ENCODE data around the gene TELO2. TPM values are rescaled to one million over a fixed set of nuclear protein-coding genes. Genes with fewer than 3 reads are reported as not detected.

TELO2 gene
- total and polyA plus RNA-seq, 9 donors: 0.27 to 36.8 (median 31.7) TPM

DNA sequence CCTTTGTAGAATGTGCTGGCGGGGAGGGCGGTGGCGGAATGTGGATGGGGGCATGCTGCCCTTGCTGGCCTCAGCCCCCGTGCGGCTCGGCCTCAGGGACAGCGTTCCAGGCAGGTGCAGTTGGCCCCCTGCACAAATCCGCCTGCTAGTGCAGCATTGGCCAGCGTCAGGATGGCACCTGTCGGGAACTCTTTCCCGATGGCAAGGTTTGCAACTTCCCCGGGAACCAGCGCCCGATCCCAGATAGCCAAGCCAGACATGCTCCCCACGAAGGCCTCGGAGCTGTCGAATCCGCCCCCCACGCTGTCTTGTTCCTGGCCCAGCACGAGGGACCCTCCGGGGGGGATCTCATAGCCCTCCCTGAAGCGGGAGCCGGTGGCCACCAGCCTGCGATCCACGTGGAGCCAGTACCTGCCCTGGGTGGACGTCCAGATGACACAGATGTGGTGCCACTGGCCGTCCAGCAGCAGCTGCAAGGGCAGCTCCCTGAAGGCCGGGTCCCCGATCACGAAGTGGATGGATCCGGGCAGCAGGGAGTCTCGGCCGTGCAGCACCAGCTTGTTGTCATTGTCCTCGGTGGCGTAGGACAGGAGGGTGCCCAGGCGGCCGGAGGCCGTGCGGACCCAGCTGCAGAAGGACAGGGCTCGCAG lies 7.2 kb upstream of the TELO2 start:
- H3K9me3 ChIP-seq: no peaks in the 10 kb centered on the region
- intact Hi-C loops (cut with DNase I): no loop called here
- no peak overlapping the region for H3K4me3 ChIP-seq
- TF ChIP-seq POLR2A (IDR thresholded peaks at IDR 0.05): no peak
- no peak for TF ChIP-seq EP300 (IDR thresholded peaks at IDR 0.05)
- TF ChIP-seq, protein P1, sequence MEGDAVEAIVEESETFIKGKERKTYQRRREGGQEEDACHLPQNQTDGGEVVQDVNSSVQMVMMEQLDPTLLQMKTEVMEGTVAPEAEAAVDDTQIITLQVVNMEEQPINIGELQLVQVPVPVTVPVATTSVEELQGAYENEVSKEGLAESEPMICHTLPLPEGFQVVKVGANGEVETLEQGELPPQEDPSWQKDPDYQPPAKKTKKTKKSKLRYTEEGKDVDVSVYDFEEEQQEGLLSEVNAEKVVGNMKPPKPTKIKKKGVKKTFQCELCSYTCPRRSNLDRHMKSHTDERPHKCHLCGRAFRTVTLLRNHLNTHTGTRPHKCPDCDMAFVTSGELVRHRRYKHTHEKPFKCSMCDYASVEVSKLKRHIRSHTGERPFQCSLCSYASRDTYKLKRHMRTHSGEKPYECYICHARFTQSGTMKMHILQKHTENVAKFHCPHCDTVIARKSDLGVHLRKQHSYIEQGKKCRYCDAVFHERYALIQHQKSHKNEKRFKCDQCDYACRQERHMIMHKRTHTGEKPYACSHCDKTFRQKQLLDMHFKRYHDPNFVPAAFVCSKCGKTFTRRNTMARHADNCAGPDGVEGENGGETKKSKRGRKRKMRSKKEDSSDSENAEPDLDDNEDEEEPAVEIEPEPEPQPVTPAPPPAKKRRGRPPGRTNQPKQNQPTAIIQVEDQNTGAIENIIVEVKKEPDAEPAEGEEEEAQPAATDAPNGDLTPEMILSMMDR (IDR thresholded peaks at IDR 0.05): no peak
- no peak overlapping the region for H3K27ac ChIP-seq
- no peaks in the 10 kb centered on the region for H3K4me1 ChIP-seq (ENCODE audit: insufficient read depth)
- DNase-seq: no peak
- H3K36me3 ChIP-seq: no peaks in the 10 kb centered on the region
- WGBS, 3 donors: 89 to 90% (median 90%) methylated on average over 38 to 40 of the region's 40 CpGs
- no peaks in the 10 kb centered on the region for H3K27me3 ChIP-seq

DNA sequence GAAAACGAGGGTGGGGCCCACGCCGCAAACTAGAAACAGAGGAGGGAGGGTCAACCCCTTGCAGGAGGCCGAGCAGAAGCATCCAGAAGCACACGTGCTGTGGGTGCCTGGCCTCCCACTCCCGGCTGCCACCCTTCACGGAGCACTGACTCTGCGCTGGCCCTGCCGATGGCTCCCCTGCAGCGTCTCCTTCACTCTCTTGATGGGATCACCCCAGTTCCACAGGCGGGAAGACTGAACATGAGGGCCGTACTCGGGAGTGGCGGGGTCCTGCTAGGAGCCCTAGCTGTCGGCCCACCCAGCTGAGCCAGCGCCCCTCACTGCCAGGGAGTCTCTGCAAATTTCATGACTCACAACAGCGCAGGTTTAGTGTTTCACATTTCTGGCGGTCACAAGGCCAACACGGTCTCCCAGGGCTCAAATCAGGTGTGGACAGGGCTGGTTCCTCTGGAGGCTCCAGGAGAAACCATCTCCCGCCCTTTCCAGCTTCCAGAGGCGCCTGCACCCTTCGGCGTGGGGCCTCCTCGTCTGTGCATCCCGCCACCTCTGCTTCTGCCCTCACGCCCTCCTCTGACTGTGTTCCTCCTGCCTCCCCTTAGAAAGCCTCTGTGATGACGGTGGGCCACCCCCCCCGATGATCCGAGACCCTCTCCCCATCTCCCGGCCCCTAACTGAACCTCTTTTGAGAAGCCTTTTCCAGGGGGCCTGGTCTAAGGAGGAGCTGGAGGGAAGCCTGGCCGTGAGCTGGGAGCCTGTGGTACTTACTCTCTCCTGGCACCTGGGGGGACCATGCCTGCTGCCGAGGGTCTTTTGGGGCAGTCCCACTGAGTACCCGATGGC lies 6.4 kb upstream of the TELO2 start:
- 77 to 83% (median 80%) methylated on average over 33 of the region's 33 CpGs for WGBS, 3 donors
- Histone ChIP-seq H3K4me3 (no peak overlapping the region), H3K4me1 (ENCODE audit: insufficient read depth) (no peaks in the 10 kb centered on the region), H3K27me3 (no peaks in the 10 kb centered on the region), H3K36me3 (no peaks in the 10 kb centered on the region), H3K9me3 (no peaks in the 10 kb centered on the region), H3K27ac (no peak overlapping the region)
- intact Hi-C loops (cut with DNase I): no loop called here
- TF ChIP-seq, protein P1 (IDR thresholded peaks at IDR 0.05): no peak
- TF ChIP-seq POLR2A (IDR thresholded peaks at IDR 0.05): no peak
- no peak for TF ChIP-seq EP300 (IDR thresholded peaks at IDR 0.05)
- DNase-seq: no peak

DNA sequence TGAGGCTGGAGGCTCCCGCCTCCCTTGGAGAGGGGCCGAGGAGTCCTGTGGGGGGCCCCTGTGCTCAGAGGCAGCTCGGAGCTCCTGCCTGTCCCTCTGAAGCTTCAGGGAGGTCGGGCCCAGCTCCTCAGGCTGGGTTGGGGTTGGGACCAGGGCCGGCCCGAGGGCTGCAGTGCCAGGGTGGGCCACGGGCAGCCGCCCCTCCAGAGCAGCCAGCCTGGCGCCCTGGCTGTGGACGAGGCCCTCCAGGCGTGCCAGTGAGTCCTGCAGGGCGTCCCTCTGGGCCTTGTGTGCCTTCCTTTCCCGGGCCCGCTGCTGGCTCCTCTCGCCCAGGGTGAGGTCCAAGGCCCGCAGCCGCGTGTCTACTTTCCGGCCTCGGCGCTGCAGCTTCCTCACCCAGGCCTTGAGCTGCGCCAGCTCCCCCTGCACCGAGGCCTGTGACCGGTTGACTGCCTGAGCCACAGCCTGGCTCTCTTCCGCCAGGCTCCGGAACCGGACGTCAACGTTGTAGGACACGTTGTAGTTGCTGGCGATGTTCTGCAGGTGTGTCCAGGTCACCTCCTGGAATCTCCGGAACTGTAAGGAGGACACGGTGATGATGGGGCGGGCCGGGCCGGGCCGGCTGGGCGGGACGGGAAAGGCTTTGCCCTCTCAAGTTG lies 5.6 kb upstream of the TELO2 start:
- Histone ChIP-seq H3K4me3 (no peak overlapping the region), H3K4me1 (ENCODE audit: insufficient read depth) (no peaks in the 10 kb centered on the region), H3K27ac (no peak overlapping the region), H3K9me3 (no peaks in the 10 kb centered on the region), H3K27me3 (no peaks in the 10 kb centered on the region), H3K36me3 (no peaks in the 10 kb centered on the region)
- WGBS, 3 donors: 84 to 90% (median 88%) methylated on average over 32 to 39 of the region's 39 CpGs
- no peak for DNase-seq
- TF ChIP-seq POLR2A (IDR thresholded peaks at IDR 0.05): no peak
- TF ChIP-seq, protein P1 (IDR thresholded peaks at IDR 0.05): no peak
- TF ChIP-seq EP300 (IDR thresholded peaks at IDR 0.05): no peak
- intact Hi-C loops (cut with DNase I): no loop called here

DNA sequence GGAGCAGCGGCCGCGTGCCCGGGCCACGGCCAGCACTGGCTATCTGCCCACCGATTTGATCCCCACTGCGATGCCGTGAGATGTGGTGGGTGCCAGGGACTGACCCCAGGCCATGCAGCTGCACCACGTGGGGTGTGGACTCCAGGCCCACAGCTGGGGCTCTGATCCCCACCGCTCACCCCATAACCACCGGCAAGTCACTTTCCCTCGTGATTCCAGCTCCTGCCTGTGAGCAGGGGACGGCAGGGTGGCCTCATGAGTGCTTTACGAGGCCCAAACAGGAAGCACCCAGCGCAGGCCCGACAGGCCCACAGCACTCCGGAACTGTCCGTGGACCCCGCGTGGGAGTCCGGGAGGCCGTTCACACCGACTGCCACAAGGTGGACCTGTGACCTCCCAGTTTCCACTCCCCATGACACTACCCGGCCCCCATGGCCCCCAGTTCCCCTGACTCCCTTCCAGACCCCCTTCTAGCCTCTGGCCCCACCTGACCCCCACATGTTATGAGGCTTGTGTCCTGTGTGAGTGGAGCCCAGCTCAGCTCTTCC lies 5.0 kb upstream of the TELO2 start:
- 77 to 88% (median 84%) methylated on average over 24 of the region's 24 CpGs for WGBS, 3 donors
- Histone ChIP-seq H3K27me3 (no peaks in the 10 kb centered on the region), H3K36me3 (no peaks in the 10 kb centered on the region), H3K4me3 (no peak overlapping the region), H3K4me1 (ENCODE audit: insufficient read depth) (peaks cover 2% of the 10 kb centered on the region), H3K27ac (no peak overlapping the region), H3K9me3 (no peaks in the 10 kb centered on the region)
- DNase-seq: no peak
- TF ChIP-seq, protein P1 (IDR thresholded peaks at IDR 0.05): no peak
- TF ChIP-seq POLR2A (IDR thresholded peaks at IDR 0.05) (no peak), EP300 (IDR thresholded peaks at IDR 0.05) (no peak)
- intact Hi-C loops (cut with DNase I): no loop called here
